DMS79 treated with DMSO at 0.1 percent for 48 hours (cell line): Measurements from ENCODE around the gene BCHE.
"Not testable (repeated sequence)": the region's sequence is repeated elsewhere in the genome, so short reads cannot be mapped to it uniquely, and the experiment has no call there.

Experiments
- DNase-seq: peaks from one replicate; lab custom pipeline; 2025; lab: John Stamatoyannopoulos, UW

Gene BCHE

DNA sequence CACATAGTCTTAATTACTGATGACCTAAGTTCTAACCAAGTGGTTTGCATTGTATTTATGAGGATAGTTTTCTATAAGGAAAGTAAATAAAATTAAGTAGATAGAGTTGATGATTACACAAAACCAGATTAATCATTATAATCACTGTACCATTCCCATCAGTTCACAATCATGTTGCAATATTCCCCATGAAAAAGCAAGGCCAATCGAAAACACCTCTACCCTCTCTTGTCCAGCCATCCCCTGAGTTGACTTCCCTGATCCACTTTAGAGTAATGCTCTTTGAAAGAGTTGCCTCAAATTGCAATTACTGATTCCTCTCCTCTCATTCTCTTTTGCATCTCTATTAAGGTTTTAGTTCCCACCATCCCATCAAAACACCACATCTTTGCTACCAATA, 21.0 kb downstream of the BCHE start:
- no peak for DNase-seq

DNA sequence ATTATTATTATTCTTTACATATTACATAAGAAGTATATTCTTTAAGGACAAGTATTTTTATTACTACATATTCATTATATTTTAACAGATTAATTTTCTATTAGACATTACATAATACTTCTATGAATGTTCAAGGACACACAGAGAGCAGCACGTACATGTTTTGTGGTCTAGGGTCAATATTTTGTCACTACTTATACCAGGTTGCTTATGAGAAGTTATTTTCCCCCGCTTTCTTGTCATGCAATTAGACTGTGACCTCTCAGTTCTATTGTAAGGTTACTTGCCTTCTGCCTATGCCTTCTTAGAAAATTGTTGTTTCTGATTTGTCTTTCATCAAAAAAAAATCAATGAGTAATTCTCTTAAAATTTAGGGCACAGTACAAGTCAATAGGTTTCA, 21.5 kb downstream of the BCHE start:
- no peak for DNase-seq

- no peak for DNase-seq
These were observed 22.8 kb downstream of the BCHE start for GRCh38 chr3:165814380-165814779.

DNA sequence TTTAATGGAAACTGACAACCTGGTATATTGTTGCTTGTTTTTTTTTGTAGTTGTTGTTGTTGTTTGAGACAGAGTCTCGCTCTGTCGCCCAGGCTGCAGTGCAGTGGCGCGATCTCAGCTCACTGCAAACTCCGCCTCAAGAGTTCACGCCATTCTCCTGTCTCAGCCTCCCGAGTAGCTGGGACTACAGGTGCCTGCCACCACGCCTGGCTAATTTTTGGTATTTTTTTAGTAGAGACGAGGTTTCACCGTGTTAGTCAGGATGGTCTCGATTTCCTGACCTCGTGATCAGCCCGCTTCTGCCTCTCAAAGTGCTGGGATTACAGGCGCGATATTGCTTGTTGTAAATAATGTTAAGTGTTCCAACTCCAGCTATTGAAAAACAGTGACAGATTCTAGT, 29.3 kb downstream of the BCHE start:
- not testable (repeated sequence) for DNase-seq

- DNase-seq: no peak
These were observed 31.2 kb downstream of the BCHE start for GRCh38 chr3:165805946-165806561.

GRCh38 chr3:165803471-165803870, 33.8 kb downstream of the BCHE start:
- no peak for DNase-seq

DNA sequence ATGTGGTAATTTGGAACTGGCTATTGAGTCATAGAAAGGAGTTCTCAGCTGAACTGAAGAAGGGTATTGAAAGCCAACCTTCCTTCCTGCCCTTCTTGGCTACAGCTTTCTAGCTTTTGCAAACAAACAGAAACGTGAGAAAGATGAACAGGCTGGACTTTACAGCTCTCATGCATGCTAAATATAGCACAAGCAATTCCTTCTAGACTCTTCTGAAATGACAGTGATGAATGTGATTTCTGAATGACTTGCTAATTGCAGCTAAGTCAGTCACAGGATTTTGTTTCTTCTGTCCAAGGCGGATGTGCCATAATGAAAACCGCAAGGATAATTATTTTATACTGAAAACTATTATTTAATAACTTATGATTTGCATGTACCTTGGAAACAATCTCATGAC, 36.3 kb downstream of the BCHE start:
- no peak for DNase-seq

- no peak for DNase-seq
These were observed 38.2 kb downstream of the BCHE start for GRCh38 chr3:165799026-165799425.

GRCh38 chr3:165797551-165797950, 39.7 kb downstream of the BCHE start:
- no peak for DNase-seq

DNA sequence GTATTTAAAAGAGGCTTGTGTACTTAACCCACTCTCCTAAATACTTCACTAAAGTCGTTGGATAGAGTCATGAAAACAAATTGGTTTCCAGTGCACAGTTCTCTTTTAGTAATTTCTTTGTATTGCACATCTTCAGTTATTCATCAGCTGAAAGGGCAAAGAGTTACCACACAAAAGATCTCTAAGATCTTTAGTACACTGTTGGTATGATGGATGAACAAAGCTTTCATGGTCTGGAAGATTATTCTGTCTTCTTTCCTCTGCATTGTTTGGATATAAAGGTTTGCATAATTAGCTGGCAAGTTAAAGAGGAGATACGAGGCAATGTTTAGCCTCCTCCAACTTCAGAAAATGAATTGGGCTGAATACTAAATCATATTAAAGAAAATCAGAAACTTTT, 40.5 kb downstream of the BCHE start:
- no peak for DNase-seq

- DNase-seq: no peak
These were observed 48.7 kb downstream of the BCHE start for GRCh38 chr3:165788531-165788930.

DNA sequence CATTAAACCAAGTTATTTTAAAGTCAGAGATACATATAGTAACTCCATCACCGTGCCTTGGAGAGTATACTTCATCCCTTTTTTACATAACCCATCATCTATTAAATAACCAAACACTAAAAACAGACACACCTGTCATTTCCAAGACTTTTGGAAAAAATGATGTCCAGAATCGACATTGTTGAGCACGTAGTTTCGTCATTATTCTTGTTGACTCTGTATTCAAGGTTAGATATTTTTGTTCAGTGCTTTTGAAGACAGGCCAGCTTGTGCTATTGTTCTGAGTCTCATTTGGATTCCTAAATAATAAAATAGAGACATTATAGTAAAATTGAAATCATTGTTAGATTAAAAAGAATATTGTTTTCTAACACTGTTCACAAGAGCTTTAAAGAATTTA, 51.2 kb downstream of the BCHE start:
- DNase-seq: no peak

DNA sequence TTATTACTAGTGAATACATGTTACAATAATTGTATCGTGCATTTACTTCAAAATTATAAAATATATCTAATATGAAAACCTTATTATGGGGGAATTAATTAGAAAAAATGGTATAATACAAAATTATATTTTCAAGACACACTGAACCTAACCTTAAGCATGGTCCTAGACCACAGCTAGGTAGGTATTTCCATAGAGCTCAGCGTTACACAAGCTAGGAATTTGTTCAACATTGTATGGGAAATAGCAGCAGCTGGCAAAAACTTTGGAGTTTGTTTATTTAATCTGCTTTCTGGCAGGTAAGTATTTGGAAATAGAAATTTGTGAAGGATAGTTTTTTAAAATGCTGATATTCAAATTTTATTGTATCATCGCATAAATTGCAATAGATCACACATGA, 52.9 kb downstream of the BCHE start:
- no peak for DNase-seq

DNA sequence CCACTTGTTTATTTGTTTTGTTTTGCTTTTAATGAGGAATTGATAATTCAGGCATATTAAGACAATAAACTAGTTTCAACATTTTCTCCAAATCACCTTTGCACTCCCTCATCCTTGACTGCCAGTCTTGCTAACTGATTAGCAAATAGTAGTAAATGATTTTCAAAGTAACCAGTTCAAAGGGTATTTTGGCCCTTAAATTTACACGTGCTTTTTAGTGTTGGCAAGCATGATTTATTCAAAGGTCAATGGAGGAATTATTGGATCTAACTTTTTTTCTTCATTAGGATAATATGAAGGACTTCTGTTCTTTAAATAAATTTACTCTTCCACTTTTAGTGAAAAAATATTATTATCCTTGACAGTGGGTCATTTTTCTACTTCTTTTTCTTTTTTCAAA, 53.8 kb downstream of the BCHE start:
- DNase-seq: no peak

GRCh38 chr3:165778891-165779290, 58.3 kb downstream of the BCHE start:
- no peak for DNase-seq

- DNase-seq: no peak
These were observed 58.8 kb downstream of the BCHE start for GRCh38 chr3:165778456-165778855.

DNA sequence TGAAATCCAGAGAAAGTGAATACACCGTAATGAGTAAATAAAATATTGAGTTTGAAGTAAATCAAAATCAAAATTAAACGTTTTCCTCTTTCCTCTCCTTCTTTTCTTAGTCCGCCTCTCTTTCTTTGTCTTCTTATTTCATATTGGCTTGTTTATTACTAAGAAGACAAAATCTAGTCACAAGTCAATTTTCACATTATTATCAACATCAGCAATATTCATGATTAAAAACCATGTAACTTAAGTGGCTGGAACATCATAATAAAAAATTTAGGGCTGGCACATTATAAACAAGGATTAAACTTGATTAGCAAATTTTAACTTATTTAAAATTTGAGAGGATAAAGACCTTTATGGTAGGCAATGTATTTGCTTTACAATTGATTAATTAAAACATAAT, 61.4 kb downstream of the BCHE start:
- no peak for DNase-seq

DNA sequence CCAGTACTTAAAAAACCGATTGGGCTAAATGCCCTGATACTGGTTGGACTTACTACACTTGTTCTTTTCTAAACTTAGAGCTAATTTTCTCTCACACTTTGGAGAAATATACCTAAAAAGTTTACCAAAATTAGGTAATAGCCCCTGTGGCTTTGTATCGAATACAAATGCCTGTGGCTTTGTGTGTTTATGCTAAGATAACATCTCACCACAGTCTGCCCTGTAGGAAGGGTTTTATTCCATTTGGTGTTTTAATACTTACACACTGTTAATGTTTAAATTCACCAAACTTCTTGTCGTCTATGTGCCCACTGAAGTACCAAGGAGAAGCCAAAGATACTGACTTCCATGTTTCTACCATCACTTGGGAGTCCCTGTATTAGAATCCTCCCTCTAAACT, 66.4 kb downstream of the BCHE start:
- no peak for DNase-seq

DNA sequence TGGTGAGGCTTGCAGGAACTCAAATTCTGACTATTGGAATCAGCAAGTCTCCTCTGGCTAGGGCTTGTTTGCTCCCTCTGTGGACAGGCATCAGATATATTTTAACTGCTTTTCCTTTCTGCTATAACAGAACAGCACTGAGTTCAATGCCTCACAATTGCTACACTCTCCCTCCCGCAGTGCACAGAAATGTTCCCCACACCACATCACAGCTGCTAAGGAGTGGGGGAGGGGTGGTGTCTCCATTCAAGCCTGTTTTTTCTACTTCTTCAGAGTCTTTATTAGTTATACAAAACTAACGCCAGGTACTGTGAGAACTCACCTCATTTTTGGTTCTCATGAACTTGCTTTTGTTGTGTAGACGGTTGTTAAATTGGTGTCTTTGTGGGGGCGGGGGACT, 68.5 kb downstream of the BCHE start:
- no peak for DNase-seq

DNA sequence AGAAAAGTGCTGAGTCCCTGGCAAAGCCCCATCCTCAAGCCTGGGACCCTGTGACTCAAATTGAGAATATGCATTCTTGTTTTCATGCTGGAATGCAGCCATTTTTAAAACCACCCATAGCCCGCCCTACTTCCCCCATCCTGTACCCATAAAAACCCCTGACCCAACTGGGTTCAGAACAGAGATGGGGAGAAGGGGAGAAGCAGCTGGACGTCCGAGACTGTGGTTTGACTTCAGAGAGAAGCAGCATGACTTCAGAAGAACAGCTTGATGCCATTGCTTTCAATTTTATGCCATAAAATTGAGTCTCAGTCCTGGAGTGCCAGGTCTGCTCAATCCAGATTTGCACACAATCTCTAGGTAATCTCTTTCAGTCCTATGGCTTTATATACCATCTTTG, 78.2 kb downstream of the BCHE start:
- no peak for DNase-seq

DNA sequence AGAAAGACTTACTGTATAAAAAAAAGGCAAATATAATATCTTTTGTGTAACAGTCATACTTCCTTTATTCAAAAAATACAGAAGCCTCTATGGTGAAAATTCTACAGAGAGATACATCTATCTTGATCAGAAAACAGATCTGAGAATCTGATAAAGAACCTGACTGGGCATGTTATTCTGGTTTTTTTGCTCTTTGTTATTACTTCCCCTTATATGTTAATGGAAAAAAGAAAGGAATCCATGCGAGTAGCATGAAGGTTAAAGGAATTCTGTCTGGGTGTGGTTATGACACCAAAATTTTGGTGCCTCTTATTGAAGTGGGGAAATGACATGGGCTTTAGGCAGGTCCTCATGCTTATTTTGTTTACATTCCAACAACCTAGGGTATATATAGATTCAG, 81.7 kb downstream of the BCHE start:
- DNase-seq: no peak

GRCh38 chr3:165754219-165755007, 82.8 kb downstream of the BCHE start:
- no peak for DNase-seq

- no peak for DNase-seq
These were observed 83.7 kb downstream of the BCHE start for GRCh38 chr3:165753560-165753959.

- no peak for DNase-seq
These were observed 85.6 kb downstream of the BCHE start for GRCh38 chr3:165751637-165752036.
